GM12801 (cell line): Measurements from ENCODE around the gene BICDL2.

Experiments
- TF ChIP-seq, protein P1 (sequence below): IDR thresholded peaks from one replicate; pipeline ENCODE4 v1.5.1; 2011; ENCODE audit warnings: control low read depth; ENCODE audit not compliant: insufficient read length; ENCODE audit errors: extremely low read depth

BICDL2 gene

DNA sequence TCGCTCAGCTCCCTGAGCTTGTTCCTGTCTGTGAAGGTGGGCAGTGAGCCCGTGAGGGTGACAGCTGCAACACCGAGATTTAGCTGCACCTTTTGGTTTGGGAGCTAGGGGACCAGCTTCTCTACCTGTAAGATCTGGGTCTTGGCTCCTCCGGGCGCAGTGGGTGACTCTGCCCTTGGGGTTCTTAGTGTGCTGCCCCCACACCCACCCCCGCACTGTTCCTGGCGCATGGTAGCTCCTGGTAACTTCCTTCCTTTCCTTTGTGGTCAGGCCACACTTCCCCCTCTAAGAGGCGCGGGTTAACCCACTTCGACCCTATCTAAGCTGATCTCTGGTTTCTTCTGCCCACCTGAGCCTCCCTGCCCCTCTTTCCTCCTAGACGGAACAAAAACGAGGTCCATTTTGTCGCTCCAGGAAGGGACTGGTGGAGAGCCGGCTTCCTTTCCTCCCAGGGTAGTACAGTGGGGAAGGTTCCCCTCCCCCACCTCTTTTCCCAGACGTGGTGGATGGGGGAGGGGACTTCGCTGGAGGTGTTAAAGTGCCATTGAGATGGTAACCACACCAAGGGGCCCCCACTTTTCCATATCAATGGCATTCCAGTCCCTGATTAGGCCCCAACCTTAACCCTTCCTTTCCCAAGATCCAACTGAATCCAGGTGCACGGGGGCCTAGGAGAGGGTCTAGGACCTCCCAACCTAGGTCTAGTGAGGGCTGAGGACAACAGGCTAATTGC, 28.6 kb downstream of the BICDL2 start:
- TF ChIP-seq, protein P1, sequence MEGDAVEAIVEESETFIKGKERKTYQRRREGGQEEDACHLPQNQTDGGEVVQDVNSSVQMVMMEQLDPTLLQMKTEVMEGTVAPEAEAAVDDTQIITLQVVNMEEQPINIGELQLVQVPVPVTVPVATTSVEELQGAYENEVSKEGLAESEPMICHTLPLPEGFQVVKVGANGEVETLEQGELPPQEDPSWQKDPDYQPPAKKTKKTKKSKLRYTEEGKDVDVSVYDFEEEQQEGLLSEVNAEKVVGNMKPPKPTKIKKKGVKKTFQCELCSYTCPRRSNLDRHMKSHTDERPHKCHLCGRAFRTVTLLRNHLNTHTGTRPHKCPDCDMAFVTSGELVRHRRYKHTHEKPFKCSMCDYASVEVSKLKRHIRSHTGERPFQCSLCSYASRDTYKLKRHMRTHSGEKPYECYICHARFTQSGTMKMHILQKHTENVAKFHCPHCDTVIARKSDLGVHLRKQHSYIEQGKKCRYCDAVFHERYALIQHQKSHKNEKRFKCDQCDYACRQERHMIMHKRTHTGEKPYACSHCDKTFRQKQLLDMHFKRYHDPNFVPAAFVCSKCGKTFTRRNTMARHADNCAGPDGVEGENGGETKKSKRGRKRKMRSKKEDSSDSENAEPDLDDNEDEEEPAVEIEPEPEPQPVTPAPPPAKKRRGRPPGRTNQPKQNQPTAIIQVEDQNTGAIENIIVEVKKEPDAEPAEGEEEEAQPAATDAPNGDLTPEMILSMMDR, result no peak

- TF ChIP-seq, protein P1, result no peak
These were observed 29.4 kb downstream of the BICDL2 start for GRCh38 chr16:3007059-3007956.

- TF ChIP-seq, protein P1, result no peak
These were observed 31.9 kb downstream of the BICDL2 start for GRCh38 chr16:3004781-3005284.

- TF ChIP-seq, protein P1, result no peak
These were observed 32.4 kb downstream of the BICDL2 start for GRCh38 chr16:3004319-3004718.

GRCh38 chr16:3003582-3004270, 33.0 kb downstream of the BICDL2 start:
- TF ChIP-seq, protein P1, result no peak

- TF ChIP-seq, protein P1, result no peak
These were observed 35.4 kb downstream of the BICDL2 start for GRCh38 chr16:3001316-3001715.

DNA sequence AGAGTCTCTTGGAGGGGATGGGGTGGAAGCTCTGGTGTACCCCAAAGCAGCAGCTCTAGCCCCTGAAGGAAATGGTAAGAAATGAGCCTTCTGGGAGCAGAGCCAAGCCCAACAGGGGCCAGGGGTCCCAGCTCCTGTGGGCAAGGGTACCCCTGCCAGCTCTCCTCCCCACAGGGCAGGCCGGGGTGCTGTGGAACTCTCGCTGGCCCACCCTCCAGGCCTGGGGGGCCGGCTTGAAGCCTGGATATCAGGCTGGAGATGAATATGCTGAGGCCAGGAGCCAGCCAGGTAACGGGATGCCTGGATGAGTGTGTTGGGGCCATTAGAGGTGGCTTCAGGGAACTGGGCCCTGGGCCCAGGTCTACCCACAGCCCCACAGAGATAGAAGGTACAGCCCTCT, 36.2 kb downstream of the BICDL2 start:
- TF ChIP-seq, protein P1, result no peak
